ENCODE measurements around the gene EFCAB11. TPM values are rescaled to one million over a fixed set of nuclear protein-coding genes. Genes with fewer than 3 reads are reported as not detected.

EFCAB11 gene
- total and polyA plus RNA-seq, 8 donors: 1.3 to 5.8 (median 2.6) TPM

GRCh38 chr14:89851106-89851505 lies 103.4 kb downstream of the EFCAB11 start:
- DNase-seq (no peak), ATAC-seq (no peak), FAIRE-seq (no peak)
- no peak for TF ChIP-seq CTCF (IDR thresholded peaks at IDR 0.05)
- Histone ChIP-seq H3K27me3 (no peaks in the 10 kb centered on the region), H3K4me1 (no peaks in the 10 kb centered on the region), H3K27ac (no peak overlapping the region), H3K4me3 (no peak overlapping the region), H3K36me3 (no peaks in the 10 kb centered on the region), H3K9me3 (no peaks in the 10 kb centered on the region)
- WGBS, 2 donors: 38 to 63% methylated on average over 1 of the region's 1 CpG
- intact Hi-C loops (cut with DNase I): no loop called here

- intact Hi-C loops (cut with DNase I): no loop called here
- Histone ChIP-seq H3K9me3 (no peaks in the 10 kb centered on the region), H3K27ac (no peak overlapping the region), H3K4me3 (no peak overlapping the region), H3K4me1 (no peaks in the 10 kb centered on the region), H3K36me3 (no peaks in the 10 kb centered on the region), H3K27me3 (no peaks in the 10 kb centered on the region)
- TF ChIP-seq CTCF (IDR thresholded peaks at IDR 0.05): no peak
- no peak for FAIRE-seq
- no peak for DNase-seq
- 97 to 99% methylated on average over 1 of the region's 1 CpG for WGBS, 2 donors
- ATAC-seq: no peak
These were observed 104.6 kb downstream of the EFCAB11 start for GRCh38 chr14:89849931-89850330.

GRCh38 chr14:89848165-89848564 lies 106.4 kb downstream of the EFCAB11 start:
- WGBS, 2 donors: 85 to 94% methylated on average over 2 of the region's 2 CpGs
- no peak for DNase-seq
- no peak overlapping the region for H3K4me3 ChIP-seq
- ATAC-seq: no peak
- H3K27me3 ChIP-seq: no peaks in the 10 kb centered on the region
- intact Hi-C loops (cut with DNase I): no loop called here
- H3K9me3 ChIP-seq: no peaks in the 10 kb centered on the region
- H3K36me3 ChIP-seq: no peaks in the 10 kb centered on the region
- H3K27ac ChIP-seq: no peak overlapping the region
- no peaks in the 10 kb centered on the region for H3K4me1 ChIP-seq
- no peak for FAIRE-seq
- no peak for TF ChIP-seq CTCF (IDR thresholded peaks at IDR 0.05)

- TF ChIP-seq CTCF (IDR thresholded peaks at IDR 0.05): no peak
- no peak for DNase-seq
- Histone ChIP-seq H3K36me3 (no peaks in the 10 kb centered on the region), H3K27ac (no peak overlapping the region), H3K4me3 (no peak overlapping the region), H3K27me3 (no peaks in the 10 kb centered on the region), H3K9me3 (no peaks in the 10 kb centered on the region), H3K4me1 (no peaks in the 10 kb centered on the region)
- whole genome bisulfite sequencing, 2 donors: 80 to 81% methylated on average over 5 of the region's 5 CpGs
- intact Hi-C loops (cut with DNase I): no loop called here
- FAIRE-seq: no peak
- ATAC-seq: no peak
These were observed 109.2 kb downstream of the EFCAB11 start for GRCh38 chr14:89845346-89845745.

GRCh38 chr14:89844508-89844907 lies 110.0 kb downstream of the EFCAB11 start:
- Histone ChIP-seq H3K36me3 (no peaks in the 10 kb centered on the region), H3K27ac (no peak overlapping the region), H3K27me3 (no peaks in the 10 kb centered on the region), H3K4me1 (no peaks in the 10 kb centered on the region), H3K9me3 (no peaks in the 10 kb centered on the region), H3K4me3 (no peak overlapping the region)
- no peak for ATAC-seq
- 94 to 95% methylated on average over 1 of the region's 1 CpG for WGBS, 2 donors
- DNase-seq: no peak
- intact Hi-C loops (cut with DNase I): no loop called here
- no peak for FAIRE-seq
- no peak for TF ChIP-seq CTCF (IDR thresholded peaks at IDR 0.05)

Measured in pancreas (tissue), 10 donors.